ENCODE results near the gene DQX1.

DQX1 gene

DNA sequence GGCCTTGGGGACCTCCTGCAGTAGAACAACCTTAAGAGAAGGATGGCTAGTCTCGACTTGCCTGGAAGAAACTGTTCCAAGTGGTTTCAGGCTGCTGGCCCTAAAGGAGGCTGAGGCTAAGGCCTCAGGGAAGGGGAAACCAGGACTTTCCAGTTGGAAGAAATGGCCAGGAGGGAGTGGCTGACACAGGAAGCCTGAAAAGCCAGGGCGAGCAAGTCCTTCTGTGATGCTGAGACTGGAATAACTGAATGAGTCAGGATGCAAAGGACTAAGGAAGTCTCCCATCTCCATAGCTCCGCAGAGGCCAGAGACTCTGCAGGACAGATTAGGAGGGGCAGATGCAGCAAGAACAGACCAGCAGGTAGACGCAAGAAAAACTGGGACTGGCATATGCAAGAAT is 11.1 kb upstream of the DQX1 start:
- H3K79me2 ChIP-seq: no peaks in the 10 kb centered on the region
- no peaks in the 10 kb centered on the region for H3K36me3 ChIP-seq (ENCODE audit: control insufficient read depth, insufficient read depth, low read length)

GRCh38 chr2:74536166-74536950 is 10.3 kb upstream of the DQX1 start:
- TF ChIP-seq, protein P1, sequence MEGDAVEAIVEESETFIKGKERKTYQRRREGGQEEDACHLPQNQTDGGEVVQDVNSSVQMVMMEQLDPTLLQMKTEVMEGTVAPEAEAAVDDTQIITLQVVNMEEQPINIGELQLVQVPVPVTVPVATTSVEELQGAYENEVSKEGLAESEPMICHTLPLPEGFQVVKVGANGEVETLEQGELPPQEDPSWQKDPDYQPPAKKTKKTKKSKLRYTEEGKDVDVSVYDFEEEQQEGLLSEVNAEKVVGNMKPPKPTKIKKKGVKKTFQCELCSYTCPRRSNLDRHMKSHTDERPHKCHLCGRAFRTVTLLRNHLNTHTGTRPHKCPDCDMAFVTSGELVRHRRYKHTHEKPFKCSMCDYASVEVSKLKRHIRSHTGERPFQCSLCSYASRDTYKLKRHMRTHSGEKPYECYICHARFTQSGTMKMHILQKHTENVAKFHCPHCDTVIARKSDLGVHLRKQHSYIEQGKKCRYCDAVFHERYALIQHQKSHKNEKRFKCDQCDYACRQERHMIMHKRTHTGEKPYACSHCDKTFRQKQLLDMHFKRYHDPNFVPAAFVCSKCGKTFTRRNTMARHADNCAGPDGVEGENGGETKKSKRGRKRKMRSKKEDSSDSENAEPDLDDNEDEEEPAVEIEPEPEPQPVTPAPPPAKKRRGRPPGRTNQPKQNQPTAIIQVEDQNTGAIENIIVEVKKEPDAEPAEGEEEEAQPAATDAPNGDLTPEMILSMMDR (IDR thresholded peaks at IDR 0.05): no peak
- no peak overlapping the region for H2AFZ ChIP-seq
- no peaks in the 10 kb centered on the region for H3K4me1 ChIP-seq
- H3K27me3 ChIP-seq (ENCODE audit: control insufficient read depth, insufficient read depth, low read length): no peaks in the 10 kb centered on the region
- no peak overlapping the region for H3K9ac ChIP-seq
- H3K9me3 ChIP-seq (ENCODE audit: control insufficient read depth, low read length): no peaks in the 10 kb centered on the region
- no peaks in the 10 kb centered on the region for H3K36me3 ChIP-seq (ENCODE audit: control insufficient read depth, insufficient read depth, low read length)
- no peak overlapping the region for H3K27ac ChIP-seq
- no peak overlapping the region for H3K4me2 ChIP-seq (ENCODE audit: low read length)
- H3K4me3 ChIP-seq (ENCODE audit: low read depth, low read length): no peak overlapping the region
- H3K79me2 ChIP-seq: no peaks in the 10 kb centered on the region

More for the DNA sequence above, 11.1 kb upstream of the DQX1 start:
- Histone ChIP-seq H3K4me3 (ENCODE audit: low read depth, low read length) (no peak overlapping the region), H3K27ac (no peak overlapping the region), H3K4me2 (ENCODE audit: low read length) (no peak overlapping the region), H2AFZ (no peak overlapping the region), H3K9me3 (ENCODE audit: control insufficient read depth, low read length) (no peaks in the 10 kb centered on the region), H3K4me1 (no peaks in the 10 kb centered on the region), H3K9ac (no peak overlapping the region), H3K27me3 (ENCODE audit: control insufficient read depth, insufficient read depth, low read length) (no peaks in the 10 kb centered on the region)
- TF ChIP-seq, protein P1 (IDR thresholded peaks at IDR 0.05): no peak

DNA sequence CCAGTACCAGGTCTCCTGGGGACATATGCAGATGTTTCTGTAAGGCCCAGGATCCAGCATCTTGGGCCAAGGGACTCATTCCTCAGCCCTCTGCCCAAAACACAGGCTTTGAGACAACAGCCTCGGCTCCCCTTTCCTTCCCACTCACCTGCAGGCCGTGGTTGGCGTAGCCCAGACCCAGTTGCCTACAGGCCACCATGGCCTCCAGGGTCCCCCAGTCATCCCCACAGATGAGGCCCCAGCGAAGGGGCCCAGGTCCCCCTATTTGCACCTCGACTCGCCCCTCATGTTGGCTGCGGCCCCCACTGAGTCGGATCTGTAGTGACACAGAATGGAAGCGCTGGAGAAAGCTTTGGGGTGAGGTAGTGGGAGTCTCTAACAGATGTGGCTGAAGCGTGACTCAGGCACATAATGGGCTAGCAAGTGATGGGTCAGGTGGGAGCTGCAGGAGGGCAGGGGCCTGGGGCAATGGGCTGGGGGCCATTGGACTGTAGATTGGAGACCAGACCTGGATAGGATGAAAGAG is 9.5 kb upstream of the DQX1 start:
- Histone ChIP-seq H3K4me1 (no peaks in the 10 kb centered on the region), H2AFZ (no peak overlapping the region), H3K36me3 (ENCODE audit: control insufficient read depth, insufficient read depth, low read length) (no peaks in the 10 kb centered on the region), H3K79me2 (no peaks in the 10 kb centered on the region), H3K9ac (no peak overlapping the region), H3K27ac (no peak overlapping the region), H3K27me3 (ENCODE audit: control insufficient read depth, insufficient read depth, low read length) (no peaks in the 10 kb centered on the region), H3K4me3 (ENCODE audit: low read depth, low read length) (no peak overlapping the region), H3K4me2 (ENCODE audit: low read length) (no peak overlapping the region), H3K9me3 (ENCODE audit: control insufficient read depth, low read length) (no peaks in the 10 kb centered on the region)
- TF ChIP-seq, protein P1 (IDR thresholded peaks at IDR 0.05): no peak

GRCh38 chr2:74534411-74534810 is 8.4 kb upstream of the DQX1 start:
- TF ChIP-seq, protein P1 (IDR thresholded peaks at IDR 0.05): no peak
- Histone ChIP-seq H3K9ac (no peak overlapping the region), H3K9me3 (ENCODE audit: control insufficient read depth, low read length) (no peaks in the 10 kb centered on the region), H3K79me2 (no peaks in the 10 kb centered on the region), H3K4me1 (no peaks in the 10 kb centered on the region), H2AFZ (no peak overlapping the region), H3K4me3 (ENCODE audit: low read depth, low read length) (no peak overlapping the region), H3K27me3 (ENCODE audit: control insufficient read depth, insufficient read depth, low read length) (no peaks in the 10 kb centered on the region), H3K27ac (no peak overlapping the region), H3K4me2 (ENCODE audit: low read length) (no peak overlapping the region), H3K36me3 (ENCODE audit: control insufficient read depth, insufficient read depth, low read length) (no peaks in the 10 kb centered on the region)

GRCh38 chr2:74533464-74533863 is 7.4 kb upstream of the DQX1 start:
- Histone ChIP-seq H3K36me3 (ENCODE audit: control insufficient read depth, insufficient read depth, low read length) (no peaks in the 10 kb centered on the region), H3K79me2 (peaks cover 6% of the 10 kb centered on the region), H2AFZ (no peak overlapping the region), H3K9me3 (ENCODE audit: control insufficient read depth, low read length) (no peaks in the 10 kb centered on the region), H3K9ac (no peak overlapping the region), H3K27ac (no peak overlapping the region), H3K27me3 (ENCODE audit: control insufficient read depth, insufficient read depth, low read length) (no peaks in the 10 kb centered on the region), H3K4me2 (ENCODE audit: low read length) (no peak overlapping the region), H3K4me3 (ENCODE audit: low read depth, low read length) (no peak overlapping the region), H3K4me1 (peaks cover 3% of the 10 kb centered on the region)
- TF ChIP-seq, protein P1 (IDR thresholded peaks at IDR 0.05): no peak

All from parathyroid adenoma (tissue), 2 donors.